Activated CD8-positive, alpha-beta memory T cell treated with anti-CD3 and anti-CD28 coated beads, Interleukin-2, amount 10 ng/mL, durations not matched to agents 7 days and 5 days (primary cell): ENCODE data around the gene LIMCH1. TPM values are rescaled to one million over a fixed set of nuclear protein-coding genes. Genes with fewer than 3 reads are reported as not detected.
"Not testable (repeated sequence)": the region's sequence is repeated elsewhere in the genome, so short reads cannot be mapped to it uniquely, and the experiment has no call there.

Experiments
- ATAC-seq: fragments of 150-1000 bp; cut with Tn5 transposase; one replicate; pipeline ENCODE4 v1.10.0; 2021; ENCODE audit warnings: moderate library complexity
- CTCF ChIA-PET: fragments of 350-600 bp; sonication (Branson Sonifier 250); formaldehyde crosslinking; loops from one replicate; lab custom pipeline; 2021; ENCODE audit warnings: antibody characterized with exemption; lab: Charles Lee
- DNase-seq: peaks from one replicate; pipeline ENCODE4 v3.0.0-alpha.2; 2020
- H3K27ac Mint-ChIP-seq: one replicate; pipeline ENCODE4 v1.8.0; 2021; ENCODE audit warnings: mild to moderate bottlenecking, mixed read lengths
- H3K27me3 Mint-ChIP-seq: one replicate; pipeline ENCODE4 v1.8.0; 2021; ENCODE audit warnings: mixed read lengths
- H3K36me3 Mint-ChIP-seq: one replicate; pipeline ENCODE4 v1.8.0; 2021; ENCODE audit warnings: mild to moderate bottlenecking, mixed read lengths
- H3K4me1 Mint-ChIP-seq: one replicate; pipeline ENCODE4 v1.8.0; 2021; ENCODE audit warnings: mixed read lengths
- H3K4me3 Mint-ChIP-seq: one replicate; pipeline ENCODE4 v1.8.0; 2021; ENCODE audit warnings: mild to moderate bottlenecking, moderate library complexity, mixed read lengths
- H3K9me3 Mint-ChIP-seq: one replicate; pipeline ENCODE4 v1.8.0; 2022; ENCODE audit warnings: low read depth, mixed read lengths
- total RNA-seq, 2 experiments: library from RNA; stranded (reverse); gene quantifications; one replicate each; pipeline ENCODE4 v1.2.3, GENCODE V29; 2021

LIMCH1 gene
- total RNA-seq, 2 experiments from 2014 or later: not detected

- ATAC-seq (no peak), DNase-seq (no peak)
- no peaks in the 10 kb centered on the region for H3K36me3 Mint-ChIP-seq
- H3K9me3 Mint-ChIP-seq: no peaks in the 10 kb centered on the region
- H3K4me3 Mint-ChIP-seq: no peak overlapping the region
- CTCF ChIA-PET: no interaction called here
- peaks cover 3% of the 10 kb centered on the region for H3K27me3 Mint-ChIP-seq
- H3K4me1 Mint-ChIP-seq: no peaks in the 10 kb centered on the region
- H3K27ac Mint-ChIP-seq: no peak overlapping the region
Observed at GRCh38 chr4:41709844-41710481, 172.0 kb downstream of the LIMCH1 start.

DNA sequence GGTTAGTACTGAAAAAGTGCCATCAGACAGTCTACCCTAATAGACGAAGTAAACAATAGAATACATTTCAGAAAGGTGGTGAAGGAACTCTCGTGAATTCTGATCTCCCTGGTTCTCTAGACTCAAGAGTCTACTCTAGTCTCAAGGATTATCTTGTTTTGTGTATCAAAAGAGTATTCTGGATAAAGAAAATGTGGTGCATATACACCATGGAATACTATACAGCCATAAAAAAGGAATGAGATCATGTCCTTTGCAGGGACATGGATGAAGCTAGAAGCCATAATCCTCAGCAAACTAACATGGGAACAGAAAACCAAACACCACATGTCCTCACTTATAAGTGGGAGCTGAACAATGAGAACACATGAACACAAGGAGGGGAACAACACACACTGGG lies 173.7 kb downstream of the LIMCH1 start:
- DNase-seq, H3K9me3 Mint-ChIP-seq, CTCF ChIA-PET, H3K27me3 Mint-ChIP-seq, ATAC-seq, H3K4me3 Mint-ChIP-seq, H3K36me3 Mint-ChIP-seq, H3K4me1 Mint-ChIP-seq, H3K27ac Mint-ChIP-seq: not testable (repeated sequence)

- Mint-ChIP-seq H3K36me3 (no peaks in the 10 kb centered on the region), H3K9me3 (no peaks in the 10 kb centered on the region), H3K4me3 (no peak overlapping the region), H3K4me1 (no peaks in the 10 kb centered on the region), H3K27ac (no peak overlapping the region), H3K27me3 (no peaks in the 10 kb centered on the region)
- no peak for DNase-seq
- CTCF ChIA-PET: no interaction called here
- no peak for ATAC-seq
Observed at GRCh38 chr4:41712425-41712824, 174.5 kb downstream of the LIMCH1 start.

DNA sequence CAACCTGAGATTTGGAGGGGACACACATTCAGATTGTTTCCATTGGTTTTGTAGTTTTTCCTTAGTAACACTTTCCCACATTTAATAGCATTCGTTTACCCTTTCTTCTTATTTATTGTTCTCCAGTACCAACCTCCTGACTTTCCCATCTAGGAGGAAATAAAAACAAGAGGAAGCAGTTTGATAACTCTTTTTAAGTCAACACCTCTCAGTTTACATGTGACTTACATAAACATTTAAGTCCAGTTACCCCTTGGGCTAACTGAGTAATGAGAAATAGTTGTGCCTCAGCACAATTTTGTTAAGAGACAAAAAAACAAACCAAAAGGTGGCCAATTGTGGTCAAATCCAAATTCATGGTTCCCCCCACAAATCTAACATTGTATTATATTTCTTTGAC lies 175.8 kb downstream of the LIMCH1 start:
- no peak for ATAC-seq
- no peak overlapping the region for H3K27ac Mint-ChIP-seq
- H3K4me1 Mint-ChIP-seq: no peaks in the 10 kb centered on the region
- CTCF ChIA-PET: no interaction called here
- H3K36me3 Mint-ChIP-seq: no peaks in the 10 kb centered on the region
- no peak for DNase-seq
- no peaks in the 10 kb centered on the region for H3K9me3 Mint-ChIP-seq
- H3K4me3 Mint-ChIP-seq: no peak overlapping the region
- no peaks in the 10 kb centered on the region for H3K27me3 Mint-ChIP-seq

GRCh38 chr4:41714364-41715000 lies 176.5 kb downstream of the LIMCH1 start:
- Mint-ChIP-seq H3K4me3 (no peak overlapping the region), H3K36me3 (no peaks in the 10 kb centered on the region), H3K4me1 (no peaks in the 10 kb centered on the region), H3K27me3 (no peaks in the 10 kb centered on the region), H3K27ac (no peak overlapping the region), H3K9me3 (no peaks in the 10 kb centered on the region)
- no peak for DNase-seq
- CTCF ChIA-PET: no interaction called here
- ATAC-seq: no peak

DNA sequence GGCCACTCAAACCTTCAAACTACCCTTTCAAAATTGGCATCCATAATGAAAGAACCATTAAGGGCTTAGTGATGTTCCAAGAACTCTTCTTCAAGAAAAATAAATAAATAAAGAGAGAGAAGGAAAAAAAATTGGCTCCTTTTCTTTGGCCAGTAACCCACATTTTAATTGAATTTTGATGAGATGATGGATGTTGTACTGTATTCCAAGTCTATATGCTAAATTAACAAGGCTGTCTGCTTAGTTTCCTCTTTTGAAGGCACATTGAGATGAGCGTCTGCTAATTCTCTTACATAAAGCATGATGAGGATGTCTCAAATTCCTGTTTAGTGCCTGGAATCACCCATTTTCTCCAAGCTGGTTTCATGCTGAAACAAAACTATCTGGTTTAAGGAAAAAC lies 177.2 kb downstream of the LIMCH1 start:
- no peak overlapping the region for H3K27ac Mint-ChIP-seq
- H3K9me3 Mint-ChIP-seq: no peaks in the 10 kb centered on the region
- DNase-seq (no peak), ATAC-seq (no peak)
- no peaks in the 10 kb centered on the region for H3K4me1 Mint-ChIP-seq
- no peaks in the 10 kb centered on the region for H3K36me3 Mint-ChIP-seq
- CTCF ChIA-PET: no interaction called here
- H3K4me3 Mint-ChIP-seq: no peak overlapping the region
- H3K27me3 Mint-ChIP-seq: no peaks in the 10 kb centered on the region

DNA sequence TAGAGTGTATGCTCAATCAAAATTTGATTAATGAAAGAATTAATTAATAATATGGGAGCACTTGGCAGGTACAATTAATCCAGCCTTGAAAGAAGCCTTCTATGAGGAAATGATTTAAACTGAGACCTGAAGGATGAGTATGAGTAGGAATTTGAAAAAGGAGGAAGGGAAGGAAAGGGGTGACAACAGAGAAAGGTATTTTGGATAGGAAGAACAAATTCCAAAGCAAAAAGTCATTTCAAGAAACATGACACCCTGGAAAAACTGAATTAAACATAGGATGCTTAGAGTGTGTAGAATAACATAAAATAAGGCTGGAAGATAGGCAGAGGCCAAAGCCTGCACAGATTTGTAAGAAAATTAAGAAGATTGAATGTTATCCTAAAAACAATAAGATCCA lies 180.9 kb downstream of the LIMCH1 start:
- CTCF ChIA-PET: no interaction called here
- DNase-seq: no peak
- Mint-ChIP-seq H3K9me3 (no peaks in the 10 kb centered on the region), H3K27me3 (no peaks in the 10 kb centered on the region), H3K36me3 (no peaks in the 10 kb centered on the region), H3K4me1 (no peaks in the 10 kb centered on the region), H3K27ac (no peak overlapping the region), H3K4me3 (no peak overlapping the region)
- no peak for ATAC-seq

DNA sequence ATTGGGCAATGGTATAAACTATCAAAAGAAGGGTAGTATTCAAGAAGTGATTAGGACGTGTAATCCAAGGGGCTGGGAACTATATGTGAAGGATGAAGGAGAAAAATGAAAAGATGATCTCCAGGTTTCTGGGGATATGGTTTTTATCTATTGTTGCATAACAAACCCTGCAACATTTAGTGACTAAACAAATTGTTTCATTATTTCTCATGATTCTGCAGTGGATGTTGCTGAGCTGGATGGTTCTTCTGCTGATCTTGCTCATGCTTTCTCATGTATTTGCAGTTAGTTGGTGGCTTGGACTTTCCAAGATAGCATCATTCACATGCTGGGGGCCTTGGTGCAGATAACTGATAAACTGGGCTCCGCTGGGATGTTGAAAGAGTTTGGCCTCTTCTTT lies 181.5 kb downstream of the LIMCH1 start:
- Mint-ChIP-seq H3K4me1 (no peaks in the 10 kb centered on the region), H3K27me3 (no peaks in the 10 kb centered on the region), H3K27ac (no peak overlapping the region), H3K4me3 (no peak overlapping the region), H3K9me3 (no peaks in the 10 kb centered on the region), H3K36me3 (no peaks in the 10 kb centered on the region)
- CTCF ChIA-PET: no interaction called here
- DNase-seq: no peak
- ATAC-seq: no peak

DNA sequence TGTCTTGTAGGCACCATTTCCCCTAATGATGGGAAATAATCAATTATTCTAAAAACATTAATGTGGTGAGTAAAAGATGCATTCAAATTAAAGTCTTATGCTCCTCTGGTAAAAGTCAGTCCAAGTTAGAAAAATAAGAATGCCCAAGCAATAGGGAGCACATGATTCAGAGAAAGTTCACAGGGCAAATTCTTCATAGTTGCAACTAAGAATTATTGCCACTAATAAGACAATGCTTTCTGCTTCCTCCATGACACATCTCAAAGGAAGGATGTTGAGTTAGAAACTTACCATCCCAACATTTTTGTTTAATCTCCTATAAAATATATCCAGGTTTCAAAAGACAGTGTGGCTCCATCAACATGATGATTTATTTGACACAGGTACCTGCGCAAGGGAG lies 184.2 kb downstream of the LIMCH1 start:
- H3K27ac Mint-ChIP-seq: no peak overlapping the region
- no peak overlapping the region for H3K4me3 Mint-ChIP-seq
- no peak for DNase-seq
- H3K4me1 Mint-ChIP-seq: no peaks in the 10 kb centered on the region
- CTCF ChIA-PET: no interaction called here
- H3K9me3 Mint-ChIP-seq: peaks cover 5% of the 10 kb centered on the region
- no peaks in the 10 kb centered on the region for H3K27me3 Mint-ChIP-seq
- no peaks in the 10 kb centered on the region for H3K36me3 Mint-ChIP-seq
- ATAC-seq: no peak

- Mint-ChIP-seq H3K27me3 (no peaks in the 10 kb centered on the region), H3K36me3 (no peaks in the 10 kb centered on the region), H3K9me3 (peaks cover 5% of the 10 kb centered on the region), H3K4me3 (no peak overlapping the region), H3K27ac (no peak overlapping the region), H3K4me1 (no peaks in the 10 kb centered on the region)
- DNase-seq: no peak
- ATAC-seq: no peak
- CTCF ChIA-PET: no interaction called here
Observed at GRCh38 chr4:41723286-41723685, 185.3 kb downstream of the LIMCH1 start.

- no peaks in the 10 kb centered on the region for H3K36me3 Mint-ChIP-seq
- CTCF ChIA-PET: no interaction called here
Observed at GRCh38 chr4:41725254-41725653, 187.3 kb downstream of the LIMCH1 start.

DNA sequence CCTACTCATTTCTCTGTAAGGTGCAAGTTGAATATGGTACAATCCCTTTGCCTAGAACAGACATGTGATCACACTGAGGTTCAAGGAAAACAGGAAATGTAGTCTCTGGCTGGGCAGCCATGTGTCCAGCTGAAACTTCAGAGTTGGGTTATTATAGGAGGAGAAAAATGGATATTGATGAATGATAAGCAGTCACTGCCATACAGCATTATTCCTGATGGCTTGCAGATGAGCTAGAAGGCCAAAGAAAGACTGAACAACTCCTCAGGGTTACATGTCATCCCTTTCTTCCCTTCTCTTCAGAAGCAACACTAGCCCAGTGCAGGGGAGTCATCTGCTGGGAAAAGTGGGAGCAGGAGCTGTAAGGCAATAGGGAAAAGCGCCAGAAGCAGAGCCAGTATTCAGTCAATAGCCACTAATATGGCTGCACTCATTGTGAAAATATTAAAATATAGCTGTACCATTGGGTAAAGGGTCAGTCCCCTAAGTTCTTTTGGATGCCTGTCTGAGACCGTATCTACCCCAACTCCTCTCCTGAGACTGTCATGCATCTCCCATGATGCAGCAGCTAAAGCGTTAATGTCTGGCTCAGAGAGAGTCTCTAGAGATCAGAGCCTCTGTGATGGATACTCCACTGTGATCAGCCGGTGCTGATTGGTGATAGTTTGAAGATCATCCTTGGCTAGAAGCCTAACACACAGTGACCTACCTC lies 190.1 kb downstream of the LIMCH1 start:
- CTCF ChIA-PET: no interaction called here

More at GRCh38 chr4:41725254-41725653, 187.3 kb downstream of the LIMCH1 start:
- Mint-ChIP-seq H3K4me1 (no peaks in the 10 kb centered on the region), H3K4me3 (no peak overlapping the region), H3K27ac (no peak overlapping the region), H3K9me3 (peaks cover 5% of the 10 kb centered on the region), H3K27me3 (peaks cover 5% of the 10 kb centered on the region)
- DNase-seq (no peak), ATAC-seq (no peak)

DNA sequence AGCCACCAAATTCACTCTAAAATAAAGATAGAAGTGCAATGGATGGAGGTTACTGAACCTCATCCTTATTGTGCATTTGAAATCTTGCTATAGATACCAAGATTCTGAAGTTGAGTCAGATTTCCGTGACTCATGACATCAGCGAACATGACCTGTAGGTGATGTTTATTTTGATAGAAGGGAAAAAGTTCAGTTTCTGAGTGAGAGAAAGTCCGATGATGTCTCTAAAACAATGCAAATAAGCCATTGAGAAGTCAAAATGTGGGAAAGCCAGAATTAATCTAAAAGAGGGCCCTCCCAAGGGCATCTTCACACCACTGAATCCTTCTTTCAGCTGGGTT lies 190.6 kb downstream of the LIMCH1 start:
- H3K4me1 Mint-ChIP-seq: no peaks in the 10 kb centered on the region
- CTCF ChIA-PET: no interaction called here
- no peak for DNase-seq
- ATAC-seq: no peak
- no peak overlapping the region for H3K4me3 Mint-ChIP-seq
- H3K27ac Mint-ChIP-seq: no peak overlapping the region
- H3K36me3 Mint-ChIP-seq: no peaks in the 10 kb centered on the region
- H3K9me3 Mint-ChIP-seq: peaks cover 5% of the 10 kb centered on the region
- H3K27me3 Mint-ChIP-seq: peaks cover 16% of the 10 kb centered on the region

More for the DNA sequence above, 190.1 kb downstream of the LIMCH1 start:
- ATAC-seq: no peak
- peaks cover 5% of the 10 kb centered on the region for H3K9me3 Mint-ChIP-seq
- H3K4me1 Mint-ChIP-seq: no peaks in the 10 kb centered on the region
- no peak for DNase-seq
- no peak overlapping the region for H3K27ac Mint-ChIP-seq
- no peak overlapping the region for H3K4me3 Mint-ChIP-seq
- no peaks in the 10 kb centered on the region for H3K36me3 Mint-ChIP-seq
- H3K27me3 Mint-ChIP-seq: peaks cover 16% of the 10 kb centered on the region

DNA sequence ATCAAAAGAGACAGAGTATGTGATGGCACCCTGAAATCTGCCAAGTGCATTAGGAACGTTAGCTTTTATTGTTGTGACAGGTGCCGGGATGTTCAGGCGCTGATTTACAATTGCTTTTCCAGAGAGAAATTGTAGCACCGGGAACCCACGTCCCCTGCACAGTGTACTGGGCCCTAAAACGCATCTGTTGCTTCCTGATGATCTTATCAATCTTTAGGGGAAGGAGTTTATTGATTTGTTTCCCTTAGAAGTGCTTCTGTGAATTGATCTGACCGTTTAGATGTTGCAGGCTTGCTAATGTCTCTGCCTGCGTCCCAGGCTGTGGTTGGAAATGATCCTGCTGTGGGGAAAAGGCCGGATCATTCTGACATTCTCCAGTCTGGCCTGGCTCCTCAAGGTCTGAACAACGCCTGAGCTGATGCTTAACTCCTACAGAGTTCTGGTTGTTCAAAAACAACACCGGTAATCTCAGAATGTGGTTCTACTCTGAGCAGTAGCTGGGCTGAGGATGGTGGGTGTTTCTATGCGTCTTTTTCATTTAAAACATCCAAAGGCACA lies 193.7 kb downstream of the LIMCH1 start:
- no peak for ATAC-seq
- no peak overlapping the region for H3K4me3 Mint-ChIP-seq
- CTCF ChIA-PET: no interaction called here
- no peaks in the 10 kb centered on the region for H3K36me3 Mint-ChIP-seq
- H3K27ac Mint-ChIP-seq: no peak overlapping the region
- no peak for DNase-seq
- H3K9me3 Mint-ChIP-seq: no peaks in the 10 kb centered on the region
- peaks cover 16% of the 10 kb centered on the region for H3K27me3 Mint-ChIP-seq
- no peaks in the 10 kb centered on the region for H3K4me1 Mint-ChIP-seq
